GM23248 (cell line): Measurements from ENCODE around the gene ADCY7. TPM values are rescaled to one million over a fixed set of nuclear protein-coding genes. Genes with fewer than 3 reads are reported as not detected.
A peak's percentile ranks its signal among the peaks of the same experiment; 100 is the strongest.

ENCODE experiments used
- DNase-seq: peaks from one replicate; pipeline ENCODE4 v3.0.0-alpha.2; 2015
- H2AFZ ChIP-seq: fragments of 200-600 bp; sonication (generic); 2 replicates; pipeline ENCODE4 v1.6.1; 2016; ENCODE audit warnings: antibody characterized with exemption
- H3F3A ChIP-seq: fragments of 200-600 bp; sonication (generic); 2 replicates; pipeline ENCODE4 v1.6.1; 2016; ENCODE audit warnings: mild to moderate bottlenecking, antibody characterized with exemption, mixed run types; ENCODE audit not compliant: insufficient read depth
- H3K27ac ChIP-seq: fragments of 200-600 bp; sonication (generic); 2 replicates; pipeline ENCODE4 v1.5.1; 2016; ENCODE audit warnings: mild to moderate bottlenecking
- H3K27me3 ChIP-seq: fragments of 200-600 bp; sonication (generic); replicated peaks from 2 replicates; pipeline ENCODE4 v1.6.1; 2016; ENCODE audit warnings: mild to moderate bottlenecking; ENCODE audit not compliant: insufficient read depth
- H3K36me3 ChIP-seq: fragments of 200-600 bp; sonication (generic); 2 replicates; pipeline ENCODE4 v1.6.1; 2016; ENCODE audit warnings: low read depth, mild to moderate bottlenecking
- H3K4me1 ChIP-seq: fragments of 200-600 bp; sonication (generic); 2 replicates; pipeline ENCODE4 v1.6.1; 2016; ENCODE audit warnings: mild to moderate bottlenecking; ENCODE audit not compliant: insufficient read depth
- H3K4me2 ChIP-seq: fragments of 200-600 bp; sonication (generic); one replicate; pipeline ENCODE4 v1.6.1; 2016; ENCODE audit warnings: mild to moderate bottlenecking; ENCODE audit not compliant: unreplicated experiment
- H3K4me3 ChIP-seq: fragments of 200-600 bp; sonication (generic); 2 replicates; pipeline ENCODE4 v1.5.1; 2016; ENCODE audit warnings: mild to moderate bottlenecking
- H3K79me2 ChIP-seq: fragments of 200-600 bp; sonication (generic); 2 replicates; pipeline ENCODE4 v1.6.1; 2016; ENCODE audit warnings: mild to moderate bottlenecking; ENCODE audit not compliant: insufficient read depth
- H3K9ac ChIP-seq: fragments of 200-600 bp; sonication (generic); 2 replicates; pipeline ENCODE4 v1.6.1; 2016; ENCODE audit warnings: mild to moderate bottlenecking
- H3K9me2 ChIP-seq: fragments of 200-600 bp; sonication (generic); 2 replicates; pipeline ENCODE4 v1.6.1; 2016; ENCODE audit warnings: mixed run types, mild to moderate bottlenecking, moderate library complexity; ENCODE audit not compliant: insufficient read depth
- H3K9me3 ChIP-seq: fragments of 200-600 bp; sonication (generic); one replicate; pipeline ENCODE4 v1.6.1; 2017; ENCODE audit warnings: low read depth
- H4K20me1 ChIP-seq: fragments of 200-600 bp; sonication (generic); 2 replicates; pipeline ENCODE4 v1.6.0; 2016; ENCODE audit not compliant: insufficient read depth
- EZH2 ChIP-seq: fragments of 200-600 bp; sonication (generic); IDR thresholded peaks from 2 replicates; pipeline ENCODE4 v1.6.1; 2018; ENCODE audit warnings: antibody characterized with exemption, mild to moderate bottlenecking; ENCODE audit not compliant: insufficient read depth, poor library complexity, severe bottlenecking
- EZH2phosphoT487 ChIP-seq: fragments of 200-600 bp; sonication (generic); IDR thresholded peaks from 2 replicates; pipeline ENCODE4 v1.6.1; 2018; ENCODE audit warnings: antibody characterized with exemption, moderate library complexity, mild to moderate bottlenecking, low read depth; ENCODE audit not compliant: insufficient read depth
- WGBS, 2 experiments: methylation state at CpG; one replicate each; pipeline ENCODE4 v1.1.6; 2015 to 2017; ENCODE audit warnings: low lambda C conversion rate in 2 of 2, low coverage in 1 of 2; ENCODE audit errors: missing lambda C conversion rate in 2 of 2; 5-methylcytosine and 5-hydroxymethylcytosine counted together
- in situ Hi-C: fragments of 300-500 bp; cut with MboI; formaldehyde crosslinking; loops from 2 replicates; pipeline ENCODE4 v1.15.0; 2020
- polyA plus RNA-seq: library from polyadenylated mRNA; unstranded; fragments of >200 nt; fragmentation: Nextera tagmentation; extraction: Ambion mirVana; gene quantifications from 2 replicates; pipeline ENCODE4 v1.2.1, GENCODE V29; 2016
- total RNA-seq: library from RNA; depleted of rRNA; stranded (reverse); fragments of >200 nt; shearing (Covaris generic); gene quantifications from 2 replicates; pipeline ENCODE4 v1.2.3, GENCODE V29; 2014

ADCY7 gene
- total and polyA plus RNA-seq, 2 experiments from 2014 or later = 31.9 to 87.4 TPM

GRCh38 chr16:50311891-50312501 is 45.6 kb downstream of the ADCY7 start:
- no peak overlapping the region for H3K9ac ChIP-seq
- no peak overlapping the region for H3K27ac ChIP-seq
- no peak overlapping the region for H3K4me3 ChIP-seq
- peaks cover 33% of the 10 kb centered on the region; the same call in 1 of the 2 replicates for H3F3A ChIP-seq
- TF ChIP-seq EZH2 (no peak), EZH2phosphoT487 (no peak)
- H2AFZ ChIP-seq = no peak overlapping the region
- no peaks in the 10 kb centered on the region for H3K9me2 ChIP-seq
- H3K9me3 ChIP-seq = no peaks in the 10 kb centered on the region
- H4K20me1 ChIP-seq = no peaks in the 10 kb centered on the region
- no peaks in the 10 kb centered on the region for H3K79me2 ChIP-seq
- DNase-seq = no peak
- in situ Hi-C loops = no loop called here
- no peak overlapping the region for H3K4me2 ChIP-seq
- peaks cover 26% of the 10 kb centered on the region for H3K4me1 ChIP-seq
- H3K36me3 ChIP-seq = peaks cover 22% of the 10 kb centered on the region
- no peaks in the 10 kb centered on the region for H3K27me3 ChIP-seq
- WGBS, 2 experiments = 87 to 88% methylated on average over 22 of the region's 22 CpGs

- H2AFZ ChIP-seq = no peak overlapping the region; the same call in 1 of the 2 replicates
These were observed 47.5 kb downstream of the ADCY7 start for GRCh38 chr16:50313596-50314478.

GRCh38 chr16:50314665-50315064 is 48.3 kb downstream of the ADCY7 start:
- Histone ChIP-seq H3K4me1 (peaks cover 20% of the 10 kb centered on the region), H3K9ac (no peak overlapping the region), H4K20me1 (no peaks in the 10 kb centered on the region), H3K4me2 (no peak overlapping the region), H3K79me2 (peaks cover 6% of the 10 kb centered on the region; the same call in 1 of the 2 replicates), H3K36me3 (peaks cover 46% of the 10 kb centered on the region), H2AFZ (no peak overlapping the region), H3K9me2 (no peaks in the 10 kb centered on the region), H3F3A (peaks cover 37% of the 10 kb centered on the region; the same call in 1 of the 2 replicates), H3K27me3 (no peaks in the 10 kb centered on the region), H3K9me3 (no peaks in the 10 kb centered on the region), H3K4me3 (no peak overlapping the region), H3K27ac (peak overlapping the region; percentile 95)
- in situ Hi-C loops = no loop called here
- no peak for DNase-seq
- TF ChIP-seq EZH2phosphoT487 (no peak), EZH2 (no peak)
- 81 to 82% methylated on average over 8 of the region's 8 CpGs for WGBS, 2 experiments

More at GRCh38 chr16:50313596-50314478, 47.5 kb downstream of the ADCY7 start:
- Histone ChIP-seq H3F3A (peaks cover 37% of the 10 kb centered on the region; the same call in 1 of the 2 replicates), H3K27me3 (no peaks in the 10 kb centered on the region), H3K36me3 (peaks cover 38% of the 10 kb centered on the region), H3K27ac (peak overlapping the region; percentile 95), H3K9me3 (no peaks in the 10 kb centered on the region), H3K9ac (peak overlapping the region; percentile 75), H3K9me2 (no peaks in the 10 kb centered on the region), H4K20me1 (no peaks in the 10 kb centered on the region), H3K4me2 (peak overlapping the region; percentile 73), H3K4me3 (peak overlapping the region; percentile 50), H3K79me2 (peaks cover 6% of the 10 kb centered on the region; the same call in 1 of the 2 replicates), H3K4me1 (peaks cover 20% of the 10 kb centered on the region)
- no peak for TF ChIP-seq EZH2
- TF ChIP-seq EZH2phosphoT487 = no peak
- whole genome bisulfite sequencing, 2 experiments = 40 to 43% methylated on average over 31 of the region's 31 CpGs
- peak; percentile 97 for DNase-seq
- in situ Hi-C loops = no loop called here

GRCh38 chr16:50315346-50315997 is 49.1 kb downstream of the ADCY7 start:
- Histone ChIP-seq H3K27me3 (no peaks in the 10 kb centered on the region), H3K4me2 (no peak overlapping the region), H3K4me1 (peaks cover 20% of the 10 kb centered on the region), H3K9ac (peak overlapping the region; percentile 23; the same call in 1 of the 2 replicates), H3K4me3 (no peak overlapping the region), H4K20me1 (no peaks in the 10 kb centered on the region), H2AFZ (no peak overlapping the region), H3K9me2 (no peaks in the 10 kb centered on the region), H3K36me3 (peaks cover 54% of the 10 kb centered on the region), H3F3A (peaks cover 37% of the 10 kb centered on the region; the same call in 1 of the 2 replicates), H3K79me2 (peaks cover 6% of the 10 kb centered on the region; the same call in 1 of the 2 replicates), H3K27ac (peak overlapping the region; percentile 95; the same call in 1 of the 2 replicates), H3K9me3 (no peaks in the 10 kb centered on the region)
- WGBS, 2 experiments = 56 to 58% methylated on average over 15 of the region's 15 CpGs
- DNase-seq = no peak
- TF ChIP-seq EZH2phosphoT487 = no peak
- TF ChIP-seq EZH2 = no peak
- in situ Hi-C loops = no loop called here
